AG04449 (cell line): Measurements from ENCODE around the gene ZNF503.
"Not testable (repeated sequence)": the region's sequence is repeated elsewhere in the genome, so short reads cannot be mapped to it uniquely, and the experiment has no call there.

ENCODE experiments used
- CTCF ChIA-PET: fragments of 350-600 bp; formaldehyde crosslinking; extraction: SDS; loops from one replicate; lab custom pipeline; 2021; ENCODE audit warnings: antibody characterized with exemption; lab: Yijun Ruan, JAX
- POLR2A ChIA-PET: fragments of 400-600, 350-600 bp; formaldehyde crosslinking; extraction: SDS; loops from one replicate; lab custom pipeline; 2020; ENCODE audit warnings: antibody characterized with exemption, inconsistent platforms; lab: Yijun Ruan, JAX
- DNase-seq: peaks from one replicate; pipeline ENCODE4 v3.0.0-alpha.2; 2010; ENCODE audit warnings: low read depth, low spot score
- H3K4me3 ChIP-seq: 2 replicates; pipeline ENCODE4 v1.5.1; 2011; ENCODE audit warnings: low read depth, mild to moderate bottlenecking, control low read depth, low read length
- CTCF ChIP-seq: IDR thresholded peaks from one replicate; pipeline ENCODE4 v1.5.1; 2011; ENCODE audit warnings: mild to moderate bottlenecking, moderate library complexity, low read length, control low read depth, inconsistent platforms; ENCODE audit not compliant: insufficient read depth; ENCODE audit errors: missing control alignments

ZNF503 gene

GRCh38 chr10:75367021-75367487 lies 34.5 kb downstream of the ZNF503 start:
- H3K4me3 ChIP-seq = no peak overlapping the region
- POLR2A ChIA-PET = no interaction called here
- DNase-seq = no peak
- no peak for TF ChIP-seq CTCF
- CTCF ChIA-PET = interaction anchor here (0.7 kb wide), 1 partner anchor 29 kb away, joined by 3 read pairs; no protein-coding TSS in a partner anchor

GRCh38 chr10:75363431-75363830 lies 38.1 kb downstream of the ZNF503 start:
- ChIA-PET POLR2A (no interaction called here), CTCF (no interaction called here)
- no peak for DNase-seq
- no peak for TF ChIP-seq CTCF
- H3K4me3 ChIP-seq = no peak overlapping the region

- H3K4me3 ChIP-seq, DNase-seq: not testable (repeated sequence)
- CTCF ChIA-PET = interaction anchor here (0.8 to 4.8 kb wide), 3 partner anchors 36 to 677 kb away, joined by 3 to 29 read pairs (median 3); no protein-coding TSS in a partner anchor
- POLR2A ChIA-PET = interaction anchor here (0.6 kb wide), 1 partner anchor 38 kb away, joined by 3 read pairs; no protein-coding TSS in a partner anchor
Measured at GRCh38 chr10:75359876-75360275, 41.7 kb downstream of the ZNF503 start.

GRCh38 chr10:75358835-75359421 lies 42.6 kb downstream of the ZNF503 start:
- POLR2A ChIA-PET = interaction anchor here (0.7 to 0.9 kb wide), 2 partner anchors 42 to 63 kb away, joined by 3 to 5 read pairs; partner anchors contain the start of gene ZNF503
- H3K4me3 ChIP-seq = no peak overlapping the region
- TF ChIP-seq CTCF = no peak
- peak; percentile 68 for DNase-seq
- CTCF ChIA-PET = interaction anchor here (1.5 to 4.8 kb wide), 3 partner anchors 36 to 122 kb away, joined by 3 to 29 read pairs (median 4); no protein-coding TSS in a partner anchor

- ChIA-PET POLR2A (no interaction called here), CTCF (interaction anchor here (0.7 to 1.8 kb wide), 2 partner anchors 38 to 40 kb away, joined by 3 to 4 read pairs; no protein-coding TSS in a partner anchor)
- TF ChIP-seq CTCF = no peak
Measured at GRCh38 chr10:75358132-75358531, 43.4 kb downstream of the ZNF503 start.

GRCh38 chr10:75357500-75357899 lies 44.1 kb downstream of the ZNF503 start:
- H3K4me3 ChIP-seq = no peak overlapping the region
- ChIA-PET CTCF (interaction anchor here (0.7 to 1.8 kb wide), 2 partner anchors 38 to 40 kb away, joined by 3 to 4 read pairs; no protein-coding TSS in a partner anchor), POLR2A (no interaction called here)
- TF ChIP-seq CTCF = no peak
- no peak for DNase-seq

More at GRCh38 chr10:75358132-75358531, 43.4 kb downstream of the ZNF503 start:
- H3K4me3 ChIP-seq = no peak overlapping the region
- no peak for DNase-seq
